ENCODE data around the gene ZDHHC7.
"Not testable (repeated sequence)": the region's sequence is repeated elsewhere in the genome, so short reads cannot be mapped to it uniquely, and the experiment has no call there.

Gene ZDHHC7

GRCh38 chr16:85042606-85043005 is 31.3 kb upstream of the ZDHHC7 start:
- DNase-seq (ENCODE audit: low read depth): no peak

GRCh38 chr16:85042167-85042526 is 30.8 kb upstream of the ZDHHC7 start:
- no peak for DNase-seq (ENCODE audit: low read depth)

GRCh38 chr16:85041219-85042166 is 30.2 kb upstream of the ZDHHC7 start:
- no peak for DNase-seq (ENCODE audit: low read depth)

GRCh38 chr16:85040685-85041084 is 29.4 kb upstream of the ZDHHC7 start:
- DNase-seq (ENCODE audit: low read depth): no peak

- DNase-seq (ENCODE audit: low read depth): no peak
Measured at GRCh38 chr16:85037721-85038120, 26.4 kb upstream of the ZDHHC7 start.

GRCh38 chr16:85037050-85037410 is 25.7 kb upstream of the ZDHHC7 start:
- no peak for DNase-seq (ENCODE audit: low read depth)

- DNase-seq (ENCODE audit: low read depth): no peak
Measured at GRCh38 chr16:85036236-85037049, 25.1 kb upstream of the ZDHHC7 start.

- no peak for DNase-seq (ENCODE audit: low read depth)
Measured at GRCh38 chr16:85034591-85035433, 23.5 kb upstream of the ZDHHC7 start.

GRCh38 chr16:85033171-85033570 is 21.8 kb upstream of the ZDHHC7 start:
- no peak for DNase-seq (ENCODE audit: low read depth)

- not testable (repeated sequence) for DNase-seq (ENCODE audit: low read depth)
Measured at GRCh38 chr16:85032187-85032586, 20.9 kb upstream of the ZDHHC7 start.

- no peak for DNase-seq (ENCODE audit: low read depth)
Measured at GRCh38 chr16:85031451-85031850, 20.1 kb upstream of the ZDHHC7 start.

- no peak for DNase-seq (ENCODE audit: low read depth)
Measured at GRCh38 chr16:85029981-85030401, 18.7 kb upstream of the ZDHHC7 start.

GRCh38 chr16:85029408-85029784 is 18.1 kb upstream of the ZDHHC7 start:
- DNase-seq (ENCODE audit: low read depth): peak; percentile 49

GRCh38 chr16:85028685-85029407 is 17.5 kb upstream of the ZDHHC7 start:
- peak; percentile 61 for DNase-seq (ENCODE audit: low read depth)

- no peak for DNase-seq (ENCODE audit: low read depth)
Measured at GRCh38 chr16:85027958-85028684, 16.8 kb upstream of the ZDHHC7 start.

- DNase-seq (ENCODE audit: low read depth): peak; percentile 94
Measured at GRCh38 chr16:85027349-85027957, 16.1 kb upstream of the ZDHHC7 start, which contains the start of gene KIAA0513. Gene KIAA0513, plus strand, starts transcription at chr16:85027795. Its CDS starts 39,277 bp downstream, at chr16:85067072.

GRCh38 chr16:85026703-85027102 is 15.4 kb upstream of the ZDHHC7 start:
- no peak for DNase-seq (ENCODE audit: low read depth)

- DNase-seq (ENCODE audit: low read depth): no peak
Measured at GRCh38 chr16:85025781-85026653, 14.7 kb upstream of the ZDHHC7 start.

- no peak for DNase-seq (ENCODE audit: low read depth)
Measured at GRCh38 chr16:85019659-85020245, 8.4 kb upstream of the ZDHHC7 start.
